ENCODE results near the gene PREX1.
"Not testable (repeated sequence)": the region's sequence is repeated elsewhere in the genome, so short reads cannot be mapped to it uniquely, and the experiment has no call there.

PREX1 gene

GRCh38 chr20:48843896-48844295 lies 16.1 kb upstream of the PREX1 start:
- not testable (repeated sequence) for H3K14ac ChIP-seq (ENCODE audit: low read length); H3K4me1 ChIP-seq (ENCODE audit: control insufficient read depth in 2 of 2, insufficient read depth in 1 of 2, low read depth in 1 of 2, low read length in 2 of 2); H3K9ac ChIP-seq (ENCODE audit: low read depth, low read length, poor library complexity); H3K36me3 ChIP-seq (replicated peaks in 1 of 2; ENCODE audit: control insufficient read depth in 2 of 2, insufficient read depth in 2 of 2, low read length in 2 of 2); H3K23ac ChIP-seq (ENCODE audit: low read depth, low read length, poor library complexity); H3K27me3 ChIP-seq (ENCODE audit: control insufficient read depth in 3 of 3, insufficient read depth in 3 of 3, low read depth in 1 of 3, low read length in 3 of 3); H3K4me2 ChIP-seq (ENCODE audit: insufficient read depth, low read length, poor library complexity, severe bottlenecking); H3K27ac ChIP-seq (replicated peaks; ENCODE audit: low read length); H3K4ac ChIP-seq (ENCODE audit: low read length); H2BK5ac ChIP-seq (ENCODE audit: low read length); DNase-seq (ENCODE audit: low spot score); H3K79me1 ChIP-seq (ENCODE audit: low read depth, low read length); H2BK120ac ChIP-seq (ENCODE audit: low read depth, low read length); H2AFZ ChIP-seq (ENCODE audit: low read length); H2BK12ac ChIP-seq (ENCODE audit: low read length); H4K91ac ChIP-seq (ENCODE audit: low read depth, low read length, poor library complexity); H2BK15ac ChIP-seq (ENCODE audit: low read length); H2AK5ac ChIP-seq (ENCODE audit: low read depth, low read length); H4K8ac ChIP-seq (ENCODE audit: low read depth, low read length); H3K18ac ChIP-seq (ENCODE audit: low read length); H3K4me3 ChIP-seq (ENCODE audit: low read length in 2 of 2); H3K9me3 ChIP-seq (replicated peaks in 1 of 2; ENCODE audit: control insufficient read depth in 2 of 2, insufficient read depth in 1 of 2, low read depth in 1 of 2, low read length in 2 of 2)
- no CpG with 5 or more reads among the region's 2 CpGs for WGBS, 2 donors (ENCODE audit: extremely low coverage in 2 of 2, insufficient read length in 2 of 2, insufficient replicate concordance in 1 of 2)

- Histone ChIP-seq H3K18ac (ENCODE audit: low read length) (no peak overlapping the region), H2BK12ac (ENCODE audit: low read length) (no peak overlapping the region), H2BK120ac (ENCODE audit: low read depth, low read length) (no peak overlapping the region), H2AK5ac (ENCODE audit: low read depth, low read length) (no peak overlapping the region), H2BK5ac (ENCODE audit: low read length) (no peak overlapping the region), H2BK15ac (ENCODE audit: low read length) (no peak overlapping the region), H3K4me1 (ENCODE audit: control insufficient read depth in 2 of 2, insufficient read depth in 1 of 2, low read depth in 1 of 2, low read length in 2 of 2) (peaks cover 7 to 8% of the 10 kb centered on the region in 2 donors), H4K8ac (ENCODE audit: low read depth, low read length) (no peak overlapping the region), H3K23ac (ENCODE audit: low read depth, low read length, poor library complexity) (no peak overlapping the region), H3K4me3 (ENCODE audit: low read length in 2 of 2) (no peak overlapping the region), H3K36me3 (replicated peaks in 1 of 2; ENCODE audit: control insufficient read depth in 2 of 2, insufficient read depth in 2 of 2, low read length in 2 of 2) (no peaks in the 10 kb centered on the region), H3K79me1 (ENCODE audit: low read depth, low read length) (no peaks in the 10 kb centered on the region), H3K27ac (replicated peaks; ENCODE audit: low read length) (no peak overlapping the region), H2AFZ (ENCODE audit: low read length) (no peak overlapping the region), H3K4ac (ENCODE audit: low read length) (no peak overlapping the region), H3K4me2 (ENCODE audit: insufficient read depth, low read length, poor library complexity, severe bottlenecking) (no peak overlapping the region), H3K27me3 (ENCODE audit: control insufficient read depth in 3 of 3, insufficient read depth in 3 of 3, low read depth in 1 of 3, low read length in 3 of 3) (no peaks in the 10 kb centered on the region), H3K14ac (ENCODE audit: low read length) (no peak overlapping the region), H3K9ac (ENCODE audit: low read depth, low read length, poor library complexity) (no peak overlapping the region), H3K9me3 (replicated peaks in 1 of 2; ENCODE audit: control insufficient read depth in 2 of 2, insufficient read depth in 1 of 2, low read depth in 1 of 2, low read length in 2 of 2) (no peaks in the 10 kb centered on the region), H4K91ac (ENCODE audit: low read depth, low read length, poor library complexity) (no peak overlapping the region)
- no CpG with 5 or more reads among the region's 6 CpGs for WGBS, 2 donors (ENCODE audit: extremely low coverage in 2 of 2, insufficient read length in 2 of 2, insufficient replicate concordance in 1 of 2)
- no peak for DNase-seq (ENCODE audit: low spot score)
Observed at GRCh38 chr20:48843057-48843806, 15.4 kb upstream of the PREX1 start.

- Histone ChIP-seq H3K79me1 (ENCODE audit: low read depth, low read length) (no peaks in the 10 kb centered on the region), H2BK15ac (ENCODE audit: low read length) (no peak overlapping the region), H3K14ac (ENCODE audit: low read length) (no peak overlapping the region), H3K27ac (replicated peaks; ENCODE audit: low read length) (no peak overlapping the region), H2BK12ac (ENCODE audit: low read length) (no peak overlapping the region), H3K36me3 (replicated peaks in 1 of 2; ENCODE audit: control insufficient read depth in 2 of 2, insufficient read depth in 2 of 2, low read length in 2 of 2) (no peaks in the 10 kb centered on the region), H2AFZ (ENCODE audit: low read length) (no peak overlapping the region), H3K4me3 (ENCODE audit: low read length in 2 of 2) (no peak overlapping the region), H3K18ac (ENCODE audit: low read length) (no peak overlapping the region), H4K91ac (ENCODE audit: low read depth, low read length, poor library complexity) (no peak overlapping the region), H3K9me3 (replicated peaks in 1 of 2; ENCODE audit: control insufficient read depth in 2 of 2, insufficient read depth in 1 of 2, low read depth in 1 of 2, low read length in 2 of 2) (no peaks in the 10 kb centered on the region), H2BK120ac (ENCODE audit: low read depth, low read length) (no peak overlapping the region), H3K4me2 (ENCODE audit: insufficient read depth, low read length, poor library complexity, severe bottlenecking) (no peak overlapping the region), H2AK5ac (ENCODE audit: low read depth, low read length) (no peak overlapping the region), H3K23ac (ENCODE audit: low read depth, low read length, poor library complexity) (no peak overlapping the region), H3K27me3 (ENCODE audit: control insufficient read depth in 3 of 3, insufficient read depth in 3 of 3, low read depth in 1 of 3, low read length in 3 of 3) (no peaks in the 10 kb centered on the region), H3K9ac (ENCODE audit: low read depth, low read length, poor library complexity) (no peak overlapping the region), H4K8ac (ENCODE audit: low read depth, low read length) (no peak overlapping the region), H3K4ac (ENCODE audit: low read length) (no peak overlapping the region), H2BK5ac (ENCODE audit: low read length) (no peak overlapping the region), H3K4me1 (ENCODE audit: control insufficient read depth in 2 of 2, insufficient read depth in 1 of 2, low read depth in 1 of 2, low read length in 2 of 2) (peaks cover 6 to 7% of the 10 kb centered on the region in 2 donors)
- no CpG with 5 or more reads among the region's 4 CpGs for WGBS, 2 donors (ENCODE audit: extremely low coverage in 2 of 2, insufficient read length in 2 of 2, insufficient replicate concordance in 1 of 2)
- no peak for DNase-seq (ENCODE audit: low spot score)
Observed at GRCh38 chr20:48841875-48842529, 14.2 kb upstream of the PREX1 start.

- H3K79me1 ChIP-seq (ENCODE audit: low read depth, low read length) = no peaks in the 10 kb centered on the region
- no peak overlapping the region for H3K14ac ChIP-seq (ENCODE audit: low read length)
- no peak overlapping the region for H3K23ac ChIP-seq (ENCODE audit: low read depth, low read length, poor library complexity)
- H2BK120ac ChIP-seq (ENCODE audit: low read depth, low read length) = no peak overlapping the region
- H2AFZ ChIP-seq (ENCODE audit: low read length) = no peak overlapping the region
- DNase-seq (ENCODE audit: low spot score) = no peak
- no CpG with 5 or more reads among the region's 7 CpGs for WGBS, 2 donors (ENCODE audit: extremely low coverage in 2 of 2, insufficient read length in 2 of 2, insufficient replicate concordance in 1 of 2)
- no peak overlapping the region for H2BK15ac ChIP-seq (ENCODE audit: low read length)
- no peak overlapping the region for H3K9ac ChIP-seq (ENCODE audit: low read depth, low read length, poor library complexity)
- no peak overlapping the region for H2BK5ac ChIP-seq (ENCODE audit: low read length)
- no peaks in the 10 kb centered on the region for H3K9me3 ChIP-seq (replicated peaks in 1 of 2; ENCODE audit: control insufficient read depth in 2 of 2, insufficient read depth in 1 of 2, low read depth in 1 of 2, low read length in 2 of 2)
- no peak overlapping the region for H3K4ac ChIP-seq (ENCODE audit: low read length)
- H3K27me3 ChIP-seq (ENCODE audit: control insufficient read depth in 3 of 3, insufficient read depth in 3 of 3, low read depth in 1 of 3, low read length in 3 of 3) = no peaks in the 10 kb centered on the region
- H4K8ac ChIP-seq (ENCODE audit: low read depth, low read length) = no peak overlapping the region
- no peak overlapping the region for H2BK12ac ChIP-seq (ENCODE audit: low read length)
- no peak overlapping the region for H4K91ac ChIP-seq (ENCODE audit: low read depth, low read length, poor library complexity)
- H2AK5ac ChIP-seq (ENCODE audit: low read depth, low read length) = no peak overlapping the region
- no peaks in the 10 kb centered on the region for H3K36me3 ChIP-seq (replicated peaks in 1 of 2; ENCODE audit: control insufficient read depth in 2 of 2, insufficient read depth in 2 of 2, low read length in 2 of 2)
- H3K4me3 ChIP-seq (ENCODE audit: low read length in 2 of 2) = no peak overlapping the region
- no peak overlapping the region for H3K18ac ChIP-seq (ENCODE audit: low read length)
- H3K4me2 ChIP-seq (ENCODE audit: insufficient read depth, low read length, poor library complexity, severe bottlenecking) = no peak overlapping the region
- H3K27ac ChIP-seq (replicated peaks; ENCODE audit: low read length) = no peak overlapping the region
- H3K4me1 ChIP-seq (ENCODE audit: control insufficient read depth in 2 of 2, insufficient read depth in 1 of 2, low read depth in 1 of 2, low read length in 2 of 2) = peaks cover 1 to 2% of the 10 kb centered on the region in 2 donors
Observed at GRCh38 chr20:48841196-48841874, 13.5 kb upstream of the PREX1 start.
